Astrocyte (in vitro differentiated cells and primary cell): ENCODE results near the gene GRK5. TPM values are rescaled to one million over a fixed set of nuclear protein-coding genes. Genes with fewer than 3 reads are reported as not detected.

Source experiments
- DNase-seq: peaks from one replicate; pipeline ENCODE4 v3.0.0-alpha.2; 2010; ENCODE audit warnings: low read depth
- FAIRE-seq: peaks from 2 replicates; lab custom pipeline; 2011; peaks lifted over from hg19 to GRCh38; lab: Jason Lieb, UNC
- H2AFZ ChIP-seq: 2 replicates; pipeline ENCODE4 v1.6.0; 2012; ENCODE audit warnings: low read depth, low read length, inconsistent platforms
- H3K27ac ChIP-seq: 2 replicates; pipeline ENCODE4 v1.5.1; 2011; ENCODE audit warnings: low read depth, low read length, inconsistent platforms
- H3K27me3 ChIP-seq: 2 replicates; pipeline ENCODE4 v1.6.0; 2011; ENCODE audit warnings: low read length, inconsistent platforms; ENCODE audit not compliant: insufficient read depth
- H3K36me3 ChIP-seq: 2 replicates; pipeline ENCODE4 v1.5.1; 2011; ENCODE audit warnings: low read length, inconsistent platforms; ENCODE audit not compliant: insufficient read depth
- H3K4me1 ChIP-seq: 2 replicates; pipeline ENCODE4 v1.5.1; 2011; ENCODE audit warnings: low read length, inconsistent platforms; ENCODE audit not compliant: insufficient read depth
- H3K4me2 ChIP-seq: 2 replicates; pipeline ENCODE4 v1.6.0; 2012; ENCODE audit warnings: low read length, inconsistent platforms
- H3K4me3 ChIP-seq: 2 replicates; pipeline ENCODE4 v1.5.1; 2011; ENCODE audit warnings: low read depth, mild to moderate bottlenecking, low read length, inconsistent platforms; ENCODE audit not compliant: insufficient read depth
- H3K79me2 ChIP-seq: 2 replicates; pipeline ENCODE4 v1.6.0; 2012; ENCODE audit warnings: mild to moderate bottlenecking, low read length, inconsistent platforms; ENCODE audit not compliant: insufficient read depth
- H3K9ac ChIP-seq: 2 replicates; pipeline ENCODE4 v1.6.0; 2012; ENCODE audit warnings: mild to moderate bottlenecking, low read length, inconsistent platforms
- H3K9me3 ChIP-seq: 2 replicates; pipeline ENCODE4 v1.5.1; 2012; ENCODE audit warnings: low read depth, mild to moderate bottlenecking, low read length, inconsistent platforms; ENCODE audit not compliant: insufficient read depth
- H4K20me1 ChIP-seq: 2 replicates; pipeline ENCODE4 v1.6.0; 2012; ENCODE audit warnings: low read length, inconsistent platforms; ENCODE audit not compliant: insufficient read depth
- H3K27ac Mint-ChIP-seq: one replicate; pipeline ENCODE4 v1.8.0; 2021; ENCODE audit warnings: mild to moderate bottlenecking, mixed read lengths; ENCODE audit not compliant: unreplicated experiment
- H3K27me3 Mint-ChIP-seq: one replicate; pipeline ENCODE4 v1.8.0; 2021; ENCODE audit warnings: low read depth, mixed read lengths; ENCODE audit not compliant: unreplicated experiment
- H3K36me3 Mint-ChIP-seq: one replicate; pipeline ENCODE4 v1.8.0; 2021; ENCODE audit warnings: low read depth, mixed read lengths; ENCODE audit not compliant: unreplicated experiment
- H3K4me1 Mint-ChIP-seq: one replicate; pipeline ENCODE4 v1.8.0; 2021; ENCODE audit warnings: low read depth, mixed read lengths; ENCODE audit not compliant: unreplicated experiment
- H3K4me3 Mint-ChIP-seq: one replicate; pipeline ENCODE4 v1.8.0; 2021; ENCODE audit warnings: mild to moderate bottlenecking, moderate library complexity, mixed read lengths; ENCODE audit not compliant: unreplicated experiment
- H3K9me3 Mint-ChIP-seq: one replicate; pipeline ENCODE4 v1.8.0; 2021; ENCODE audit warnings: mild to moderate bottlenecking, mixed read lengths; ENCODE audit not compliant: unreplicated experiment
- CTCF ChIP-seq: IDR thresholded peaks from 2 replicates; pipeline ENCODE4 v1.5.1; 2011; ENCODE audit warnings: low read depth, mild to moderate bottlenecking, inconsistent platforms, low read length, moderate library complexity; ENCODE audit not compliant: insufficient read depth
- EZH2 ChIP-seq: IDR thresholded peaks from 2 replicates; pipeline ENCODE4 v1.6.1; 2012; ENCODE audit warnings: mild to moderate bottlenecking, low read length, inconsistent platforms; ENCODE audit not compliant: insufficient read depth
- total RNA-seq: library from RNA; stranded (reverse); gene quantifications from 2 replicates; pipeline ENCODE4 v1.2.1, GENCODE V29; 2021

GRK5 gene
- total RNA-seq, 1 donor from 2014 or later: 8.5 TPM

GRCh38 chr10:119233123-119233820, 25.9 kb downstream of the GRK5 start:
- H3K36me3 ChIP-seq: no peaks in the 10 kb centered on the region
- TF ChIP-seq EZH2 (no peak), CTCF (no peak)
- H2AFZ ChIP-seq: no peak overlapping the region
- no peak for DNase-seq
- Mint-ChIP-seq H3K9me3 (peaks cover 2% of the 10 kb centered on the region), H3K27ac (peak overlapping the region; percentile 26), H3K4me3 (no peak overlapping the region), H3K27me3 (no peaks in the 10 kb centered on the region), H3K4me1 (peaks cover 11% of the 10 kb centered on the region), H3K36me3 (peaks cover 5% of the 10 kb centered on the region)
- H3K9ac ChIP-seq: no peak overlapping the region
- H4K20me1 ChIP-seq: peaks cover 44% of the 10 kb centered on the region
- no peaks in the 10 kb centered on the region for H3K9me3 ChIP-seq
- no peak overlapping the region for H3K27ac ChIP-seq
- H3K79me2 ChIP-seq: peaks cover 40% of the 10 kb centered on the region
- no peak for FAIRE-seq
- H3K4me2 ChIP-seq: peak overlapping the region; percentile 18
- H3K27me3 ChIP-seq: no peaks in the 10 kb centered on the region
- peaks cover 14% of the 10 kb centered on the region for H3K4me1 ChIP-seq
- no peak overlapping the region for H3K4me3 ChIP-seq

- Mint-ChIP-seq H3K27me3 (no peaks in the 10 kb centered on the region), H3K4me1 (peaks cover 11% of the 10 kb centered on the region), H3K27ac (no peak overlapping the region), H3K4me3 (no peak overlapping the region), H3K36me3 (peaks cover 5% of the 10 kb centered on the region), H3K9me3 (peaks cover 2% of the 10 kb centered on the region)
- Histone ChIP-seq H3K27me3 (no peaks in the 10 kb centered on the region), H3K79me2 (peaks cover 39% of the 10 kb centered on the region), H3K9ac (no peak overlapping the region), H3K27ac (no peak overlapping the region), H3K9me3 (no peaks in the 10 kb centered on the region), H3K36me3 (no peaks in the 10 kb centered on the region), H3K4me1 (peaks cover 14% of the 10 kb centered on the region), H3K4me3 (no peak overlapping the region), H2AFZ (no peak overlapping the region), H4K20me1 (peaks cover 43% of the 10 kb centered on the region), H3K4me2 (no peak overlapping the region)
- no peak for DNase-seq
- FAIRE-seq: no peak
- TF ChIP-seq CTCF (no peak), EZH2 (no peak)
These were observed 26.4 kb downstream of the GRK5 start for GRCh38 chr10:119233821-119234220.

GRCh38 chr10:119235356-119235755, 28.0 kb downstream of the GRK5 start:
- peaks cover 11% of the 10 kb centered on the region for H3K4me1 Mint-ChIP-seq
- Histone ChIP-seq H3K4me2 (peak overlapping the region; percentile 27), H3K79me2 (peaks cover 27% of the 10 kb centered on the region), H4K20me1 (peaks cover 33% of the 10 kb centered on the region), H3K36me3 (no peaks in the 10 kb centered on the region), H3K9me3 (no peaks in the 10 kb centered on the region), H3K27me3 (no peaks in the 10 kb centered on the region), H3K4me3 (no peak overlapping the region), H3K9ac (no peak overlapping the region), H3K4me1 (peaks cover 14% of the 10 kb centered on the region), H2AFZ (no peak overlapping the region), H3K27ac (no peak overlapping the region)
- peaks cover 5% of the 10 kb centered on the region for H3K36me3 Mint-ChIP-seq
- FAIRE-seq (no peak), DNase-seq (peak; percentile 53)
- TF ChIP-seq CTCF: no peak
- no peak for TF ChIP-seq EZH2
- peaks cover 2% of the 10 kb centered on the region for H3K9me3 Mint-ChIP-seq
- H3K27ac Mint-ChIP-seq: no peak overlapping the region
- H3K27me3 Mint-ChIP-seq: no peaks in the 10 kb centered on the region
- H3K4me3 Mint-ChIP-seq: no peak overlapping the region
